Cardiac muscle cell (in vitro differentiated cells and primary cell): ENCODE results near the gene ZFAND2A. TPM values are rescaled to one million over a fixed set of nuclear protein-coding genes. Genes with fewer than 3 reads are reported as not detected.
"Not testable (repeated sequence)": the region's sequence is repeated elsewhere in the genome, so short reads cannot be mapped to it uniquely, and the experiment has no call there.

Source experiments
- DNase-seq, 2 donors: peaks; one replicate each; pipeline versions ENCODE4 v3.0.0 to v3.0.0-alpha.2; 2010 to 2017; ENCODE audit warnings: low read depth in 1 of 2, low spot score in 1 of 2
- H3K27ac ChIP-seq: fragments of 200-600 bp; sonication (generic); 2 replicates; pipeline ENCODE4 v1.5.1; 2016
- H3K27me3 ChIP-seq: fragments of 200-600 bp; sonication (generic); 2 replicates; pipeline ENCODE4 v1.6.0; 2016; ENCODE audit warnings: control low read depth
- H3K36me3 ChIP-seq: fragments of 200-600 bp; sonication (generic); 2 replicates; pipeline ENCODE4 v1.5.1; 2016; ENCODE audit warnings: control low read depth
- H3K4me1 ChIP-seq: fragments of 200-600 bp; sonication (generic); 2 replicates; pipeline ENCODE4 v1.8.1; 2017; ENCODE audit warnings: low read depth, mild to moderate bottlenecking, mixed run types
- H3K4me3 ChIP-seq: fragments of 200-600 bp; sonication (generic); 2 replicates; pipeline ENCODE4 v1.5.1; 2016; ENCODE audit warnings: mild to moderate bottlenecking
- H3K9me3 ChIP-seq: fragments of 200-600 bp; sonication (generic); 2 replicates; pipeline ENCODE4 v1.5.1; 2017; ENCODE audit warnings: low read depth, mild to moderate bottlenecking, control low read depth
- CTCF ChIP-seq: IDR thresholded peaks from 2 replicates; pipeline ENCODE4 v1.5.1; 2012; ENCODE audit warnings: low read depth, mild to moderate bottlenecking, low read length
- polyA plus RNA-seq: library from polyadenylated mRNA; unstranded; fragments of >200 nt; fragmentation: Nextera tagmentation; extraction: Ambion mirVana; gene quantifications from 2 replicates; pipeline ENCODE4 v1.2.1, GENCODE V29; 2016
- total RNA-seq: library from RNA; depleted of rRNA; stranded (reverse); fragments of >200 nt; gene quantifications from 2 replicates; pipeline ENCODE4 v1.2.3, GENCODE V29; 2016

Gene ZFAND2A
- total and polyA plus RNA-seq, 2 experiments from 2014 or later, result 6.0 to 24.6 TPM

- H3K4me1 ChIP-seq, result no peaks in the 10 kb centered on the region
- no peak overlapping the region for H3K4me3 ChIP-seq
- H3K27me3 ChIP-seq, result no peaks in the 10 kb centered on the region
- DNase-seq, result no peak
- no peak for TF ChIP-seq CTCF
- no peak overlapping the region for H3K27ac ChIP-seq
- H3K9me3 ChIP-seq, result no peaks in the 10 kb centered on the region
- peaks cover 4% of the 10 kb centered on the region for H3K36me3 ChIP-seq
These were observed 10.6 kb downstream of the ZFAND2A start for GRCh38 chr7:1149351-1149794.

- not testable (repeated sequence) for H3K27me3 ChIP-seq, H3K36me3 ChIP-seq, DNase-seq, H3K27ac ChIP-seq, H3K9me3 ChIP-seq, H3K4me3 ChIP-seq, H3K4me1 ChIP-seq
These were observed 12.1 kb downstream of the ZFAND2A start for GRCh38 chr7:1147873-1148272.

- Histone ChIP-seq H3K27ac (no peak overlapping the region), H3K27me3 (no peaks in the 10 kb centered on the region), H3K9me3 (no peaks in the 10 kb centered on the region), H3K4me1 (no peaks in the 10 kb centered on the region), H3K4me3 (no peak overlapping the region), H3K36me3 (no peaks in the 10 kb centered on the region)
- no peak for TF ChIP-seq CTCF
- peak in 1 of 2 donors; percentile 8 for DNase-seq
These were observed 15.7 kb downstream of the ZFAND2A start for GRCh38 chr7:1144269-1144771.

GRCh38 chr7:1143031-1143430 lies 17.0 kb downstream of the ZFAND2A start:
- H3K4me3 ChIP-seq, H3K9me3 ChIP-seq, H3K27me3 ChIP-seq, H3K27ac ChIP-seq, H3K36me3 ChIP-seq, H3K4me1 ChIP-seq, DNase-seq: not testable (repeated sequence)

GRCh38 chr7:1142051-1142635 lies 17.9 kb downstream of the ZFAND2A start:
- no peak for TF ChIP-seq CTCF
- Histone ChIP-seq H3K4me1 (peaks cover under 1% of the 10 kb centered on the region), H3K4me3 (no peak overlapping the region), H3K36me3 (no peaks in the 10 kb centered on the region), H3K9me3 (no peaks in the 10 kb centered on the region), H3K27me3 (no peaks in the 10 kb centered on the region), H3K27ac (no peak overlapping the region)
- no peak for DNase-seq

GRCh38 chr7:1141651-1142050 lies 18.3 kb downstream of the ZFAND2A start:
- no peaks in the 10 kb centered on the region for H3K27me3 ChIP-seq
- H3K4me1 ChIP-seq, result peaks cover 6% of the 10 kb centered on the region
- H3K9me3 ChIP-seq, result no peaks in the 10 kb centered on the region
- no peak overlapping the region for H3K4me3 ChIP-seq
- no peak overlapping the region for H3K27ac ChIP-seq
- TF ChIP-seq CTCF, result no peak
- no peak for DNase-seq
- no peaks in the 10 kb centered on the region for H3K36me3 ChIP-seq
